ENCODE data around the gene HLCS. TPM values are rescaled to one million over a fixed set of nuclear protein-coding genes. Genes with fewer than 3 reads are reported as not detected.

HLCS gene
- total RNA-seq, 6 donors from 2014 or later, result 15.3 to 34.6 (median 24.1) TPM

DNA sequence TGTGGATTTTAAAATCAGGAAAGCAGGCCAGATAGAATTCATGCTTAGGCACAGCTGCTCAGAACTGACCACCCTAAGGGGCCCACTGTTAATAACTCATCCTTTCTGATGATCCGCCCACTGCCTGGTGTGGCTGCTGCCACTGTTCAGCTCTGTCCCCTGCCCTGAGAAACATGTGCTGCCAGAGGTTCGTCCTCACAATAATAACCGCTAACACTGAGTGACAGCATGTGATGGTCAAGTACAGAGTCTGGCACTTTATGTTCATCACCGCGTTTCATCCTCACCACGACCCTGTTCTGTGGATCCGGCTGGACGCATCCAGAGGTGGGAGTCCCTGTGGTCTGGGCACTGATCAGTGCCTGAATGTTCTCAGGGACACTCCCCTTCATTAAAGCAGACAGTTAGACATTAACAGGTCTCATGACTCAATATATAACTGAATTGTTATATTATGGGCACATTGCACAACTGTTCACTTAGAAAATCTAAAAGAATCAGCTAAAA lies 159.0 kb downstream of the HLCS start:
- TF ChIP-seq POLR2A (IDR thresholded peaks at IDR 0.05) (no peak), POLR2AphosphoS5 (IDR thresholded peaks at IDR 0.05) (no peak), EP300 (IDR thresholded peaks at IDR 0.05) (no peak)
- TF ChIP-seq, protein P1, sequence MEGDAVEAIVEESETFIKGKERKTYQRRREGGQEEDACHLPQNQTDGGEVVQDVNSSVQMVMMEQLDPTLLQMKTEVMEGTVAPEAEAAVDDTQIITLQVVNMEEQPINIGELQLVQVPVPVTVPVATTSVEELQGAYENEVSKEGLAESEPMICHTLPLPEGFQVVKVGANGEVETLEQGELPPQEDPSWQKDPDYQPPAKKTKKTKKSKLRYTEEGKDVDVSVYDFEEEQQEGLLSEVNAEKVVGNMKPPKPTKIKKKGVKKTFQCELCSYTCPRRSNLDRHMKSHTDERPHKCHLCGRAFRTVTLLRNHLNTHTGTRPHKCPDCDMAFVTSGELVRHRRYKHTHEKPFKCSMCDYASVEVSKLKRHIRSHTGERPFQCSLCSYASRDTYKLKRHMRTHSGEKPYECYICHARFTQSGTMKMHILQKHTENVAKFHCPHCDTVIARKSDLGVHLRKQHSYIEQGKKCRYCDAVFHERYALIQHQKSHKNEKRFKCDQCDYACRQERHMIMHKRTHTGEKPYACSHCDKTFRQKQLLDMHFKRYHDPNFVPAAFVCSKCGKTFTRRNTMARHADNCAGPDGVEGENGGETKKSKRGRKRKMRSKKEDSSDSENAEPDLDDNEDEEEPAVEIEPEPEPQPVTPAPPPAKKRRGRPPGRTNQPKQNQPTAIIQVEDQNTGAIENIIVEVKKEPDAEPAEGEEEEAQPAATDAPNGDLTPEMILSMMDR (IDR thresholded peaks at IDR 0.05), result no peak
- Histone ChIP-seq H3K4me3 (no peak overlapping the region), H3K9me3 (no peaks in the 10 kb centered on the region), H3K27me3 (no peaks in the 10 kb centered on the region), H3K4me1 (no peaks in the 10 kb centered on the region), H3K36me3 (no peaks in the 10 kb centered on the region), H3K27ac (no peak overlapping the region)
- no peak for DNase-seq
- 97 to 98% methylated on average over 8 of the region's 8 CpGs for WGBS, 2 donors
- ATAC-seq (ENCODE audit: low FRiP score in 2 of 2), result no peak

DNA sequence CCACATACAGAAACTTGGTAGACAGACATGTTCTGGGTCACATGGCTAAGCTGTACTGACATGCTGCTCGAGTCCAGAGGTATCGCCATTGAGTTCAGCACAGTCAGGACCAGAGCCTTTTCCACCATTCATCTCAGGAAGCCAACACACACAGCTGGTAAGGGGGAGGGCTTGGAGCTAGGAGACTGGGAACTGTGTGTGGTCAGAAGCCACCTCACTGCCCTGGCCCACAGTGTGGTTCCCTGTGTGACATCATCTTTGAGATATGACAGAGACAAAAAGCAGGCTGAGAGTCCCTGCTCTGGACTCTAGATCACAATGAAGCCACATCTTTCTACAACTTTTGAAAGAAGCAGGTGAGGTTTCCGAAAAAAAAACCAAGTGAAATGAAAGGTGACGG lies 160.4 kb downstream of the HLCS start:
- H3K9me3 ChIP-seq, result no peaks in the 10 kb centered on the region
- no peak for DNase-seq
- H3K4me1 ChIP-seq, result no peaks in the 10 kb centered on the region
- H3K27me3 ChIP-seq, result no peaks in the 10 kb centered on the region
- no peak for ATAC-seq (ENCODE audit: low FRiP score in 2 of 2)
- H3K27ac ChIP-seq, result no peak overlapping the region
- no peak overlapping the region for H3K4me3 ChIP-seq
- WGBS, 2 donors, result 91 to 99% methylated on average over 4 of the region's 4 CpGs
- TF ChIP-seq POLR2AphosphoS5 (IDR thresholded peaks at IDR 0.05) (no peak), POLR2A (IDR thresholded peaks at IDR 0.05) (no peak), EP300 (IDR thresholded peaks at IDR 0.05) (no peak)
- TF ChIP-seq, protein P1 (IDR thresholded peaks at IDR 0.05), result no peak
- H3K36me3 ChIP-seq, result no peaks in the 10 kb centered on the region

DNA sequence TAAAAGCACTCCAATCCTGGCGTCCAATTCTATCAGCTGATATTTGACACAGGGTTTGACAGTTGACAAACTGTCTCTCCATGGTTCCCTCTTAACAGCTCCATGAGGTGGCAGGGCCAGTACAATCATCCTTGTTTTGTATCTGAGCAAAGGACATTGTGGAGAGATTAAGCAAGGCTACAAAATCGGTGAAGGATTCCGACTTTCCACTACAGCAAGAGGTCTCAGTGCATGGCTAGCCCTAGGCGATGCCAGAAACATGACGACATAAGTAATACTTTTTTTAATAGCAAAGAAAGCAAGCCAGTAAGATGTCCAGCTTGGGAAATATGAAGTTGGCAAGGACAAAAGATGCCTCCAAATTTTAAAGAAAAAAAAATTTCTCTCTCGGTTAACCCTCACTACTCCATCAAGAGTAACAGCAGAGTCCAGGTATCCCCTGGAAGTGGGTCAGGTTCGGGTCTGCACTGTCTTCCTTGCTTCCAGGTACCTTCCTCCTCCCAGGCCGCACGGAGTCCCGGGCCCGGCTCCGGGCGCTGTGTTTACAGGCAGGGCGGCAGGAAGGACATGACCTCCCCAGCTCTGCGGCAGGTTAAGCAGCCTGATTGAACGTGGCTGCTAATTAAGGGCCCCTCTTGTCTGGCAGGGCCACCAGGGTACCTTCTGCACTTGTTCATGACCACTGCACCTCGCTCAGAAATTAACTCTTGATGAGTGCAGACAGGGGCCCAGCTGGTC lies 161.4 kb downstream of the HLCS start:
- H3K4me1 ChIP-seq, result no peaks in the 10 kb centered on the region
- peak in 1 of 2 donors; percentile 29 for ATAC-seq (ENCODE audit: low FRiP score in 2 of 2)
- H3K9me3 ChIP-seq, result no peaks in the 10 kb centered on the region
- no peaks in the 10 kb centered on the region for H3K36me3 ChIP-seq
- H3K27ac ChIP-seq, result no peak overlapping the region
- 86 to 90% methylated on average over 12 to 17 of the region's 17 CpGs for WGBS, 2 donors
- DNase-seq, result peak in 1 of 2 donors; percentile 52
- TF ChIP-seq, protein P1 (IDR thresholded peaks at IDR 0.05), result no peak
- TF ChIP-seq POLR2AphosphoS5 (IDR thresholded peaks at IDR 0.05), result no peak
- no peak for TF ChIP-seq POLR2A (IDR thresholded peaks at IDR 0.05)
- TF ChIP-seq EP300 (IDR thresholded peaks at IDR 0.05), result no peak
- H3K4me3 ChIP-seq, result no peak overlapping the region
- H3K27me3 ChIP-seq, result no peaks in the 10 kb centered on the region

DNA sequence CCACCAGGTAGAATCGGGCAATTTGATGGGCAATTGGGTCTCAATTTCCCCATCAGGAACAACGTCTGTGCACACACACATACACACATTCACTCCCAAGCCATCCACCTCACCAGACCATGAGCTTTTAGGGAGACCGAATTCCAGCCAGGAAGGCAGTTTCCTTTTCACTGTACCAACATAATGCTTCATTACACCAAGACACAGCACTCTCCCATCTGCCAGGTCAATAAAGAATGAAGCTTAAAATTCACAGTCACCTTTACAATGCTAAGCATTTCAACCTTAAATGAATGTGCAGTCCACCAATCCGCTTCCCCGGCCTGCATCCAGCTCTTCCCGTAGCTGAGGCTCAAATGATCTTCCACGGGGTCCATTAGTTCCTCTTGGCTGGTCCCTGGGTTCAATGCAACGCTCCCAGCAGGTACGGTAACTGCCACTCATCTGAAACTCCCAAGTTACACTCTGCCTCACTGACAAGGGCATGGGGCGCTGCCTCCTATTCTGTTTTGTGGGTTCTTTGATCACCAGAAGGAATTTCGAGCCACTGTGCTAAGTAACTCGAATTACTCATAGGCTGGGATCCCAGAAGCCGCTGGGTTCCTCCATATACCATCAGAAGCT lies 162.5 kb downstream of the HLCS start:
- TF ChIP-seq POLR2AphosphoS5 (IDR thresholded peaks at IDR 0.05) (no peak), EP300 (IDR thresholded peaks at IDR 0.05) (no peak)
- TF ChIP-seq, protein P1 (IDR thresholded peaks at IDR 0.05), result no peak
- no peak for ATAC-seq (ENCODE audit: low FRiP score in 2 of 2)

More for the DNA sequence above, 162.5 kb downstream of the HLCS start:
- Histone ChIP-seq H3K27ac (no peak overlapping the region), H3K36me3 (no peaks in the 10 kb centered on the region), H3K27me3 (no peaks in the 10 kb centered on the region), H3K4me3 (no peak overlapping the region), H3K9me3 (no peaks in the 10 kb centered on the region), H3K4me1 (no peaks in the 10 kb centered on the region)
- DNase-seq, result no peak
- 95 to 96% methylated on average over 13 of the region's 13 CpGs for WGBS, 2 donors
